Dendritic cell treated with granulocyte-macrophage colony-stimulating factor and Interleukin-4, amounts not matched to agents 40 ng/mL and 50 ng/mL, for 4 days (primary cell): ENCODE measurements around the gene MICU1.

Source experiments
- H3K27ac Mint-ChIP-seq: one replicate; pipeline ENCODE4 v1.8.0; 2022; ENCODE audit warnings: mild to moderate bottlenecking, mixed read lengths
- H3K27me3 Mint-ChIP-seq: one replicate; pipeline ENCODE4 v1.8.0; 2022; ENCODE audit warnings: mild to moderate bottlenecking, mixed read lengths
- H3K36me3 Mint-ChIP-seq: one replicate; pipeline ENCODE4 v1.8.0; 2022; ENCODE audit warnings: low read depth, mixed read lengths
- H3K4me1 Mint-ChIP-seq: one replicate; pipeline ENCODE4 v1.8.0; 2022; ENCODE audit warnings: low read depth, mixed read lengths
- H3K4me3 Mint-ChIP-seq: one replicate; pipeline ENCODE4 v1.8.0; 2022; ENCODE audit warnings: mild to moderate bottlenecking, moderate library complexity, mixed read lengths
- H3K9me3 Mint-ChIP-seq: one replicate; pipeline ENCODE4 v1.8.0; 2022; ENCODE audit warnings: mixed read lengths
- intact Hi-C: fragments of 100-400 bp; cut with micrococcal nuclease; formaldehyde crosslinking; loops from one replicate; pipeline ENCODE4 v1.15.0; 2022

Gene MICU1

DNA sequence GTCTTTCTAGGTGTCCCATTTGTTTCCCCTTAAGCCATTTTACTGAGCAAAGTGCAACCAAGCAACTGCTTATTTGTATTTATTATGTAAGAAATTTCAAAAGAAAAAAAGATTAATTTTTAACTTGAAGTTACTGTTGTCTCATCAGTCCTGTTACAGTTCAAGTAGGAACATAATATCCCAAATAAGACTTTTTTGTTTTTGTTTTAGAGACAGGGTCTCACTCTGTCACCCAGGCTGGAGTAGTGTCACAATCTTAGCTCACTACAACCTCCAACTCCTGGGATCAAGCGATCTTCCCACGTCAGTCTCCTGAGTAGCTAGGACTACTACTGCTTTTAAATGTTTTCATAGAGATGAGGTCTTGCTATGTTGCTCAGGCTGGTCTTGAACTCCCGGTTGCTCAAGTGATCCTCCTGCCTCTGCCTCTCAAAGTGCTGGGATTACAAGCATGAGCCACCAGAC, 101.9 kb downstream of the MICU1 start:
- no peak overlapping the region for H3K4me3 Mint-ChIP-seq
- intact Hi-C loops: no loop called here
- H3K36me3 Mint-ChIP-seq: no peaks in the 10 kb centered on the region
- no peaks in the 10 kb centered on the region for H3K9me3 Mint-ChIP-seq
- H3K4me1 Mint-ChIP-seq: no peaks in the 10 kb centered on the region
- no peaks in the 10 kb centered on the region for H3K27me3 Mint-ChIP-seq
- H3K27ac Mint-ChIP-seq: no peak overlapping the region

DNA sequence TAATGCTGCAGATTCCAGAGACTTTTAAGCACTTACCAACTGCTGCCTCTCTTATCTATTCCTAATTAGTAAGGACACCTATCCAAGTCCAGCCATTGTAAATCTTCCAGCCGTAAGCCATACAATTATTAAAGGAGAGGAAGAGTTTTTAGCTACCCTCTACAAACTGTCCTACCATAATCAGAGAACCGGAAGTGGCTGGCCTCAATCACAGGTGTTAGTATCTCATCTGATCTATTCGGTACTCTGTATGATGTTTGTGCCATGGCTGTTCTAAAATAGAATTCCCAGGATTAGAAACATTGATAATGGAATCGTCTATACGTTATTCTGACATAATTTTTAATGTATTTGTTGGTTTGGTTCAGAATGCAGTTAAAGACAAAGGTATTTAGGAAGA, 102.8 kb downstream of the MICU1 start:
- intact Hi-C loops: no loop called here
- H3K36me3 Mint-ChIP-seq: peaks cover 1% of the 10 kb centered on the region
- H3K27me3 Mint-ChIP-seq: no peaks in the 10 kb centered on the region
- H3K27ac Mint-ChIP-seq: no peak overlapping the region
- H3K9me3 Mint-ChIP-seq: no peaks in the 10 kb centered on the region
- no peak overlapping the region for H3K4me3 Mint-ChIP-seq
- no peaks in the 10 kb centered on the region for H3K4me1 Mint-ChIP-seq

DNA sequence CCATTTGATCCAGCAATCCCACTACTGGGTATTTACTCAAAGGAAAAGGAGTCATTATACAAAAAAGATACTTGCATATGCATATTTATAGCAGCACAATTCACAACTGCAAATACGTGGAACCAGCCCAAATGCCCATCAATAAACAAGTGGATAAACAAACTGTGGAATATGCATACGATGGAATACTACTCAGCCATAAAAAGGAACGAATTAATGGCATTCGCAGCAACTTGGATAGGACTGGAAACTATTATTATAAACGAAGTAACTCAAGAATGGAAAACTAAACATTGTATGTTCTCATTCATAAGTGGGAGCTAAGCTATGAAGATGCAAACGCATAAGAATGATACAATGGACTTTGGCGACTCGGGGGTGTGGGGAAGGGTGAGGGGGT, 108.6 kb downstream of the MICU1 start:
- peaks cover 30% of the 10 kb centered on the region for H3K36me3 Mint-ChIP-seq

GRCh38 chr10:72515455-72515854, 110.4 kb downstream of the MICU1 start:
- no peak overlapping the region for H3K27ac Mint-ChIP-seq
- H3K27me3 Mint-ChIP-seq: no peaks in the 10 kb centered on the region
- peaks cover 28% of the 10 kb centered on the region for H3K4me1 Mint-ChIP-seq
- H3K9me3 Mint-ChIP-seq: peaks cover 26% of the 10 kb centered on the region
- H3K4me3 Mint-ChIP-seq: no peak overlapping the region
- intact Hi-C loops: no loop called here
- peaks cover 30% of the 10 kb centered on the region for H3K36me3 Mint-ChIP-seq

More for the DNA sequence above, 108.6 kb downstream of the MICU1 start:
- Mint-ChIP-seq H3K9me3 (peaks cover 26% of the 10 kb centered on the region), H3K4me3 (no peak overlapping the region), H3K27ac (no peak overlapping the region), H3K27me3 (no peaks in the 10 kb centered on the region), H3K4me1 (peaks cover 10% of the 10 kb centered on the region)
- intact Hi-C loops: no loop called here

GRCh38 chr10:72513910-72514309, 112.0 kb downstream of the MICU1 start:
- H3K4me1 Mint-ChIP-seq: peaks cover 31% of the 10 kb centered on the region
- peaks cover 26% of the 10 kb centered on the region for H3K9me3 Mint-ChIP-seq
- no peak overlapping the region for H3K4me3 Mint-ChIP-seq
- H3K27me3 Mint-ChIP-seq: no peaks in the 10 kb centered on the region
- H3K27ac Mint-ChIP-seq: no peak overlapping the region
- H3K36me3 Mint-ChIP-seq: peaks cover 30% of the 10 kb centered on the region
- intact Hi-C loops: no loop called here

- intact Hi-C loops: no loop called here
- H3K4me1 Mint-ChIP-seq: peaks cover 31% of the 10 kb centered on the region
These were observed 114.4 kb downstream of the MICU1 start for GRCh38 chr10:72511459-72511858.

DNA sequence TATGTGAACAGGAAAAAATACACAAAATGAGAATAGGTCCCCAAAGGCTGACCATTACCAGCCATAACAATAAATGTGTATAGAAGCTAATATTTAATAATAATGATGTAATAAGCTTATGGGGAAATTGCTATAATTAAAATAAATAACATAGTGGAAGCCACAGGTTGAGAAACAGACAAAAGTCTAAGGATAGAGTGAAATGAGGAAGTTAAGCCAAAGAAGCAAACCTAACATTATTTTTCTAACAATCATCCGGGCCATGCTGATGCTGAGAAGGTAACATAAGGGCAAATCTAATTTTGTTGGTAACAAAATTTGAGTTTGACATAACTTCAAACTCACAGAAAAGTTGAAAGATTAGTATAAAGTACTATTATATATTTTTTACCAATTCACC, 115.9 kb downstream of the MICU1 start:
- Mint-ChIP-seq H3K4me3 (no peak overlapping the region), H3K27ac (no peak overlapping the region), H3K36me3 (peaks cover 32% of the 10 kb centered on the region), H3K4me1 (peaks cover 31% of the 10 kb centered on the region), H3K9me3 (peaks cover 15% of the 10 kb centered on the region), H3K27me3 (no peaks in the 10 kb centered on the region)
- intact Hi-C loops: no loop called here

More at GRCh38 chr10:72511459-72511858, 114.4 kb downstream of the MICU1 start:
- peaks cover 20% of the 10 kb centered on the region for H3K9me3 Mint-ChIP-seq
- H3K4me3 Mint-ChIP-seq: no peak overlapping the region
- no peaks in the 10 kb centered on the region for H3K27me3 Mint-ChIP-seq
- H3K27ac Mint-ChIP-seq: peak overlapping the region; percentile 41
- peaks cover 28% of the 10 kb centered on the region for H3K36me3 Mint-ChIP-seq

GRCh38 chr10:72509206-72509799, 116.6 kb downstream of the MICU1 start:
- Mint-ChIP-seq H3K4me3 (no peak overlapping the region), H3K27ac (no peak overlapping the region), H3K4me1 (peaks cover 31% of the 10 kb centered on the region), H3K27me3 (no peaks in the 10 kb centered on the region), H3K9me3 (peaks cover 15% of the 10 kb centered on the region), H3K36me3 (peaks cover 32% of the 10 kb centered on the region)
- intact Hi-C loops: no loop called here

DNA sequence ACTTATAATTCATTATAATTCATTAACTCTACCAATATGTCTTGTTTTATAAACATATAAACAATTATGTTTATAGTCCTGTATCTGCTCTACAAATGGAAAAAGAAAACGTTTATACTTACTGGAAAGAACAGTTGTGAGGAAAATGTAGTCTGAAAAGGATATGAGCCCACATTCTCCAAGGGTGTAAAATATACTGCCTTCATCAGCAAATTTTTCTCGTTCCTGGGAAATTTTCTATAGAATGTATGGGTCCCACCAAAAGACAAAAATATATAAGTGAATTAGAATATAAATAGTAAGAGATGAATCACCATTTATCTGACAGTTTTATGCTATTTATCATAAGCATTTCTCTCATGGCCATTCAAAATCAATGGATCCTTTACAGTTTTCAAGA, 117.8 kb downstream of the MICU1 start:
- intact Hi-C loops: no loop called here
- Mint-ChIP-seq H3K36me3 (peaks cover 33% of the 10 kb centered on the region), H3K4me3 (no peak overlapping the region), H3K27ac (no peak overlapping the region), H3K9me3 (peaks cover 11% of the 10 kb centered on the region), H3K27me3 (no peaks in the 10 kb centered on the region), H3K4me1 (peaks cover 39% of the 10 kb centered on the region)

DNA sequence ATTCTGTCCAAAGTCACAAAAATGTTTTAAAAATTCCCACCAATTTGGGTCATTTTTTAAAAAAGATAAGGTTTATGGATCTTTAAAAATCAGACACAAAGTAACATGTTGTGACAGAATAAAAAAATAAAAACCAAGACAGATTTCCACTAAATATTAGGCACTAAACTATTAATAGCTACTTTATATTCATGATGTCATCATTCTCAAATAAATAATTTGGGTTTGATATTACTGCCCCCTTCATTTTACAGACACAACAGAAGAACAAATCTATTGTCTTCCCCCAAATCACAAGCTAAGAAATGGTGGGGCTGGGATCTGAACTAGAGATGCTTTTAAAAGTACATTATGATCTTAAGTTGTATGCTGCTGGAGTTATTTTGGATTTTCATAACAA, 119.4 kb downstream of the MICU1 start:
- peaks cover 30% of the 10 kb centered on the region for H3K4me1 Mint-ChIP-seq
- H3K9me3 Mint-ChIP-seq: peaks cover 11% of the 10 kb centered on the region
- no peaks in the 10 kb centered on the region for H3K27me3 Mint-ChIP-seq
- peaks cover 33% of the 10 kb centered on the region for H3K36me3 Mint-ChIP-seq
- no peak overlapping the region for H3K4me3 Mint-ChIP-seq
- intact Hi-C loops: no loop called here
- H3K27ac Mint-ChIP-seq: no peak overlapping the region

GRCh38 chr10:72505435-72505834, 120.4 kb downstream of the MICU1 start:
- no peaks in the 10 kb centered on the region for H3K27me3 Mint-ChIP-seq
- peaks cover 19% of the 10 kb centered on the region for H3K4me1 Mint-ChIP-seq
- H3K27ac Mint-ChIP-seq: no peak overlapping the region
- H3K9me3 Mint-ChIP-seq: peaks cover 11% of the 10 kb centered on the region
- intact Hi-C loops: no loop called here
- no peak overlapping the region for H3K4me3 Mint-ChIP-seq
- peaks cover 33% of the 10 kb centered on the region for H3K36me3 Mint-ChIP-seq

- H3K9me3 Mint-ChIP-seq: peaks cover 11% of the 10 kb centered on the region
- H3K27ac Mint-ChIP-seq: peak overlapping the region; percentile 33
- no peak overlapping the region for H3K4me3 Mint-ChIP-seq
- peaks cover 16% of the 10 kb centered on the region for H3K4me1 Mint-ChIP-seq
- H3K27me3 Mint-ChIP-seq: no peaks in the 10 kb centered on the region
- intact Hi-C loops: no loop called here
- peaks cover 33% of the 10 kb centered on the region for H3K36me3 Mint-ChIP-seq
These were observed 122.0 kb downstream of the MICU1 start for GRCh38 chr10:72503694-72504438.

DNA sequence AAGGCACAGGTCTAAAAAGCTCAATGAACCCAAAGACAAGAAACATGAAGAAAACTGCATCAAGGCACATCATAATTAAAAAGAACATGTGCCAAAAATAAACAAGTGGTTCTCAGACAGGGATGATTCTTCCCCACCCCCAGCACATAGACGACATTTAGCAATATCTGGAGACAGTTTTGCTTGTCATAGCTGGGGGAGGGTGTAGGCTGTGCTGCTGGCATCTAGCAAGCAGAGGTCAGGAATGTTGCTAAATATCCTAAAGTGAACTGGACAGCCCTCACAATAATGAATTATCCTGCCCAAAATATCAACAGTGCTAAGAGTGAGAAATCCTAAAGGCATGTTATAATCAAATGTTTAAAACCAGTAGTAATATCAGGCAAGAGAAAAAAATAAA, 122.6 kb downstream of the MICU1 start:
- Mint-ChIP-seq H3K4me1 (peaks cover 16% of the 10 kb centered on the region), H3K27me3 (no peaks in the 10 kb centered on the region), H3K9me3 (peaks cover 11% of the 10 kb centered on the region), H3K27ac (peak overlapping the region; percentile 33), H3K4me3 (no peak overlapping the region), H3K36me3 (peaks cover 33% of the 10 kb centered on the region)
- intact Hi-C loops: no loop called here

GRCh38 chr10:72502581-72502980, 123.3 kb downstream of the MICU1 start:
- Mint-ChIP-seq H3K4me1 (peaks cover 16% of the 10 kb centered on the region), H3K27me3 (no peaks in the 10 kb centered on the region), H3K4me3 (no peak overlapping the region), H3K36me3 (peaks cover 32% of the 10 kb centered on the region), H3K27ac (peak overlapping the region; percentile 33), H3K9me3 (peaks cover 11% of the 10 kb centered on the region)
- intact Hi-C loops: no loop called here
